Right atrium auricular region (tissue), 2 donors: ENCODE data around the gene ZNF343. TPM values are rescaled to one million over a fixed set of nuclear protein-coding genes. Genes with fewer than 3 reads are reported as not detected.

Source experiments
- DNase-seq: peaks from one replicate; pipeline ENCODE4 v3.0.0-alpha.2; 2019; ENCODE audit warnings: low spot score
- H3K27ac ChIP-seq, 2 donors: fragments of 200-600 bp; sonication (generic); 1 replicate in 1 of 2; 2 replicates in 1 of 2; pipeline ENCODE4 v1.5.1; 2016 to 2019
- H3K27me3 ChIP-seq, 2 donors: fragments of 200-600 bp; sonication (generic); one replicate each; pipeline versions ENCODE4 v1.5.1 to v1.6.0; 2017 to 2019
- H3K36me3 ChIP-seq: fragments of 200-600 bp; sonication (generic); one replicate; pipeline ENCODE4 v1.5.1; 2016
- H3K4me1 ChIP-seq, 2 donors: fragments of 200-600 bp; sonication (generic); one replicate each; pipeline versions ENCODE4 v1.5.1 to v1.6.0; 2017 to 2019
- H3K4me3 ChIP-seq, 2 donors: fragments of 200-600 bp; sonication (generic); 1 replicate in 1 of 2; 2 replicates in 1 of 2; pipeline ENCODE4 v1.5.1; 2017 to 2019; ENCODE audit warnings: mild to moderate bottlenecking in 1 of 2, moderate library complexity in 1 of 2
- H3K9me3 ChIP-seq, 2 donors: fragments of 200-600 bp; sonication (generic); one replicate each; pipeline ENCODE4 v1.5.1; 2019
- CTCF ChIP-seq, 2 donors: fragments of 200-600 bp; sonication (generic); IDR thresholded peaks; one replicate each; pipeline ENCODE4 v1.5.1; 2019; ENCODE audit warnings: antibody characterized with exemption in 2 of 2
- total RNA-seq, 2 donors: library from RNA; depleted of rRNA; stranded (reverse); fragments of >200 nt; gene quantifications; one replicate each; pipeline ENCODE4 v1.1.0, GENCODE V29; 2016

Gene ZNF343
- total RNA-seq, 2 donors from 2014 or later, result 5.1 TPM

- no peak overlapping the region for H3K27ac ChIP-seq
- peaks cover 19% of the 10 kb centered on the region for H3K36me3 ChIP-seq
- no peak for TF ChIP-seq CTCF (IDR thresholded peaks at IDR 0.05)
- H3K4me3 ChIP-seq, result no peak overlapping the region
- DNase-seq, result no peak
- H3K4me1 ChIP-seq, result no peaks in the 10 kb centered on the region
- H3K27me3 ChIP-seq, result no peaks in the 10 kb centered on the region
- H3K9me3 ChIP-seq, result no peaks in the 10 kb centered on the region
Measured at GRCh38 chr20:2455771-2456497, 52.8 kb downstream of the ZNF343 start.

- no peak overlapping the region for H3K4me3 ChIP-seq
- H3K27me3 ChIP-seq, result no peaks in the 10 kb centered on the region
- no peak overlapping the region for H3K27ac ChIP-seq
- H3K9me3 ChIP-seq, result no peaks in the 10 kb centered on the region
- no peak for TF ChIP-seq CTCF (IDR thresholded peaks at IDR 0.05)
- H3K36me3 ChIP-seq, result peaks cover under 1% of the 10 kb centered on the region
- DNase-seq, result no peak
- H3K4me1 ChIP-seq, result no peaks in the 10 kb centered on the region
Measured at GRCh38 chr20:2453792-2454191, 54.9 kb downstream of the ZNF343 start.

- H3K36me3 ChIP-seq, result no peaks in the 10 kb centered on the region
- TF ChIP-seq CTCF (IDR thresholded peaks at IDR 0.05), result peak; percentile 72 to 88
- DNase-seq, result peak; percentile 84
Measured at GRCh38 chr20:2451939-2452732, 56.6 kb downstream of the ZNF343 start.

GRCh38 chr20:2451422-2451821 is 57.3 kb downstream of the ZNF343 start:
- H3K9me3 ChIP-seq, result peaks cover 0 to 6% of the 10 kb centered on the region in 2 donors
- DNase-seq, result no peak
- H3K27me3 ChIP-seq, result no peaks in the 10 kb centered on the region
- H3K4me3 ChIP-seq, result no peak overlapping the region
- no peak for TF ChIP-seq CTCF (IDR thresholded peaks at IDR 0.05)
- H3K4me1 ChIP-seq, result no peaks in the 10 kb centered on the region
- H3K36me3 ChIP-seq, result no peaks in the 10 kb centered on the region
- H3K27ac ChIP-seq, result no peak overlapping the region

More at GRCh38 chr20:2451939-2452732, 56.6 kb downstream of the ZNF343 start:
- Histone ChIP-seq H3K27me3 (no peaks in the 10 kb centered on the region), H3K27ac (no peak overlapping the region), H3K4me3 (no peak overlapping the region), H3K9me3 (no peaks in the 10 kb centered on the region), H3K4me1 (no peaks in the 10 kb centered on the region)

GRCh38 chr20:2449386-2449785 is 59.3 kb downstream of the ZNF343 start:
- Histone ChIP-seq H3K27ac (no peak overlapping the region), H3K27me3 (no peaks in the 10 kb centered on the region), H3K36me3 (no peaks in the 10 kb centered on the region), H3K4me3 (no peak overlapping the region), H3K4me1 (no peaks in the 10 kb centered on the region), H3K9me3 (peaks cover 0 to 8% of the 10 kb centered on the region in 2 donors)
- TF ChIP-seq CTCF (IDR thresholded peaks at IDR 0.05), result no peak
- no peak for DNase-seq
